ENCODE data around the gene TPRA1.

GRCh38 chr3:127556565-127556964 lies 34.0 kb downstream of the TPRA1 start:
- TF ChIP-seq, protein P1, sequence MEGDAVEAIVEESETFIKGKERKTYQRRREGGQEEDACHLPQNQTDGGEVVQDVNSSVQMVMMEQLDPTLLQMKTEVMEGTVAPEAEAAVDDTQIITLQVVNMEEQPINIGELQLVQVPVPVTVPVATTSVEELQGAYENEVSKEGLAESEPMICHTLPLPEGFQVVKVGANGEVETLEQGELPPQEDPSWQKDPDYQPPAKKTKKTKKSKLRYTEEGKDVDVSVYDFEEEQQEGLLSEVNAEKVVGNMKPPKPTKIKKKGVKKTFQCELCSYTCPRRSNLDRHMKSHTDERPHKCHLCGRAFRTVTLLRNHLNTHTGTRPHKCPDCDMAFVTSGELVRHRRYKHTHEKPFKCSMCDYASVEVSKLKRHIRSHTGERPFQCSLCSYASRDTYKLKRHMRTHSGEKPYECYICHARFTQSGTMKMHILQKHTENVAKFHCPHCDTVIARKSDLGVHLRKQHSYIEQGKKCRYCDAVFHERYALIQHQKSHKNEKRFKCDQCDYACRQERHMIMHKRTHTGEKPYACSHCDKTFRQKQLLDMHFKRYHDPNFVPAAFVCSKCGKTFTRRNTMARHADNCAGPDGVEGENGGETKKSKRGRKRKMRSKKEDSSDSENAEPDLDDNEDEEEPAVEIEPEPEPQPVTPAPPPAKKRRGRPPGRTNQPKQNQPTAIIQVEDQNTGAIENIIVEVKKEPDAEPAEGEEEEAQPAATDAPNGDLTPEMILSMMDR (IDR thresholded peaks at IDR 0.05 in 8 of 11, conservative IDR thresholded peaks at IDR 0.05 in 3 of 11) = no peak
- TF ChIP-seq POLR2AphosphoS5 (IDR thresholded peaks at IDR 0.05) = no peak
